Erythroblast (primary cell): ENCODE measurements around the gene ICE2.

Experiments
- GATA1 ChIP-seq: IDR thresholded peaks from 2 replicates; pipeline ENCODE4 v1.6.1; 2011; ENCODE audit warnings: low read depth, mild to moderate bottlenecking, control low read depth, low read length, moderate library complexity
- POLR2A ChIP-seq: IDR thresholded peaks from 2 replicates; pipeline ENCODE4 v1.6.1; 2011; ENCODE audit warnings: mild to moderate bottlenecking, low read length

- TF ChIP-seq POLR2A (no peak), GATA1 (no peak)
Measured at GRCh38 chr15:60376677-60377095, 102.3 kb downstream of the ICE2 start.
